ENCODE measurements around the gene SWAP70. TPM values are rescaled to one million over a fixed set of nuclear protein-coding genes. Genes with fewer than 3 reads are reported as not detected.
A peak's percentile ranks its signal among the peaks of the same experiment; 100 is the strongest.

Gene SWAP70
- total RNA-seq, 1 donor from 2014 or later, result 18.0 TPM

- peak; percentile 100 for DNase-seq (ENCODE audit: low read depth)
- no peaks in the 10 kb centered on the region for H3K36me3 ChIP-seq (ENCODE audit: control insufficient read depth, insufficient read depth, low read length)
- no peak for TF ChIP-seq CTCF (IDR thresholded peaks at IDR 0.05; ENCODE audit: insufficient read depth, low read length, poor library complexity, severe bottlenecking)
- no peak overlapping the region for H3K4me3 ChIP-seq (ENCODE audit: low read depth, low read length)
- H3K27me3 ChIP-seq (ENCODE audit: control insufficient read depth, insufficient read depth, low read length), result no peaks in the 10 kb centered on the region
These were observed 95.8 kb downstream of the SWAP70 start for GRCh38 chr11:9759519-9760192.

GRCh38 chr11:9760193-9760575, 96.3 kb downstream of the SWAP70 start:
- Histone ChIP-seq H3K27me3 (ENCODE audit: control insufficient read depth, insufficient read depth, low read length) (no peaks in the 10 kb centered on the region), H3K36me3 (ENCODE audit: control insufficient read depth, insufficient read depth, low read length) (no peaks in the 10 kb centered on the region), H3K4me3 (ENCODE audit: low read depth, low read length) (no peak overlapping the region)
- DNase-seq (ENCODE audit: low read depth), result no peak
- TF ChIP-seq CTCF (IDR thresholded peaks at IDR 0.05; ENCODE audit: insufficient read depth, low read length, poor library complexity, severe bottlenecking), result no peak

GRCh38 chr11:9761441-9761945, 97.6 kb downstream of the SWAP70 start:
- no peak for DNase-seq (ENCODE audit: low read depth)
- Histone ChIP-seq H3K27me3 (ENCODE audit: control insufficient read depth, insufficient read depth, low read length) (no peaks in the 10 kb centered on the region), H3K36me3 (ENCODE audit: control insufficient read depth, insufficient read depth, low read length) (no peaks in the 10 kb centered on the region), H3K4me3 (ENCODE audit: low read depth, low read length) (no peak overlapping the region)
- TF ChIP-seq CTCF (IDR thresholded peaks at IDR 0.05; ENCODE audit: insufficient read depth, low read length, poor library complexity, severe bottlenecking), result no peak

- Histone ChIP-seq H3K27me3 (ENCODE audit: control insufficient read depth, insufficient read depth, low read length) (no peaks in the 10 kb centered on the region), H3K4me3 (ENCODE audit: low read depth, low read length) (no peak overlapping the region), H3K36me3 (ENCODE audit: control insufficient read depth, insufficient read depth, low read length) (no peaks in the 10 kb centered on the region)
- DNase-seq (ENCODE audit: low read depth), result no peak
- TF ChIP-seq CTCF (IDR thresholded peaks at IDR 0.05; ENCODE audit: insufficient read depth, low read length, poor library complexity, severe bottlenecking), result no peak
These were observed 98.7 kb downstream of the SWAP70 start for GRCh38 chr11:9762531-9762930.

- no peak for TF ChIP-seq CTCF (IDR thresholded peaks at IDR 0.05; ENCODE audit: insufficient read depth, low read length, poor library complexity, severe bottlenecking)
- Histone ChIP-seq H3K36me3 (ENCODE audit: control insufficient read depth, insufficient read depth, low read length) (no peaks in the 10 kb centered on the region), H3K27me3 (ENCODE audit: control insufficient read depth, insufficient read depth, low read length) (no peaks in the 10 kb centered on the region), H3K4me3 (ENCODE audit: low read depth, low read length) (no peak overlapping the region)
- no peak for DNase-seq (ENCODE audit: low read depth)
These were observed 99.4 kb downstream of the SWAP70 start for GRCh38 chr11:9763301-9763700.

Data from kidney epithelial cell (primary cell).